HG03378 (cell line): Measurements from ENCODE around the gene MICOS13.
"Not testable (repeated sequence)": the region's sequence is repeated elsewhere in the genome, so short reads cannot be mapped to it uniquely, and the experiment has no call there.

Experiments used
- ATAC-seq: cut with Tn5 transposase; IDR thresholded peaks from one replicate; pipeline ENCODE4 v1.9.1; 2021; ENCODE audit warnings: mild to moderate bottlenecking, moderate library complexity; ENCODE audit not compliant: unreplicated experiment

The MICOS13 gene, protein sequence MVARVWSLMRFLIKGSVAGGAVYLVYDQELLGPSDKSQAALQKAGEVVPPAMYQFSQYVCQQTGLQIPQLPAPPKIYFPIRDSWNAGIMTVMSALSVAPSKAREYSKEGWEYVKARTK

DNA sequence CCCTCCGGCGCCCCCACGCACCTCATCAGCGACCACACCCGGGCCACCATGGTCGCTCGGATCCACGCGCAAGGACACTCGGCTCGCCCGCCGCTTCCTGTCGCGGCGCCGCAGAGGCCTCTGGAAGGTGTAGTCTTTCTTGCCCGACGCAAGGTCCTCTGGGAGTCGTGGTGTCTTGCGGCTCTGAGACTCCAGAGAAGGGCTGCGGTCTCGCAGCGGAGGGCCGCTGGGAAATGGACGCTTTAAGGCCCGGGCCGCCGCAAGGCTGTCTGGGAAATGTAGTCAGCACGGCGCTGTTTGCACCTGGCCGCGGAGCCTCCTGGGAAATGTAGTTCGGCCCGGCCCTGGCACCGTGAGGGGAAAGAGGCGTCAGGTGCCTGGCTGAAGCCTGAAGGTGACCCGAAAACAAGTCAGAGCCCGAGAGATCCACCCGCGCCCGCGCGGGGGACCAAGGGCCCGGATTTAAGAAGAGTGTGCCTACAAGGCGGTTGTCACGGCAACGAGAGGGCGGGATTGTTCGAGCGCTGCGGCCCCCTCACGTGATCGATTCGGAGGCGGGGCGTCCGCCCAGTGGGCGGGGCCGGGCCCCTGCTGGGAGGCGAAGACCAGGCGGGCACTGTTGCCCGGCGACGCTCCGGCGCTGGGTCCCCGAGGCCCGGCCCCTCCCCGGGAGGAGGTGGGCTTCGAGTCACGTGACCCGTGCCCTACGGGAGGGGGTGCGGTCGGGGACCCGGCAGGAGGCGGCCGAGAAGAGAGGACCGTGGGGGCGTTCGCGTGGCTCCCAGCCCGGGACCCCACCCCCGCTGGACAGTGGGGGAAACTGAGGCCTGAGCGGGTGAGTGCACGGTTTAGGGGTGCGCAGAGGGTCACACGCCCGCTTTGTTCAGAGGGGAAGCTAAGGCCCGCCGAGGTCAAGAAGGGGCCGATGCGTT is at the start of gene MICOS13, which contains the start of gene HSD11B1L:
Gene MICOS13, minus strand, starts transcription at position 80 of the 932 bp plus-strand sequence. Its CDS starts 30 bp downstream, at position 50.
Gene HSD11B1L, plus strand, starts transcription at position 591 of the 932 bp plus-strand sequence. CDS start 3,806 bp downstream, outside the sequence.
- peak; percentile 84 for ATAC-seq

DNA sequence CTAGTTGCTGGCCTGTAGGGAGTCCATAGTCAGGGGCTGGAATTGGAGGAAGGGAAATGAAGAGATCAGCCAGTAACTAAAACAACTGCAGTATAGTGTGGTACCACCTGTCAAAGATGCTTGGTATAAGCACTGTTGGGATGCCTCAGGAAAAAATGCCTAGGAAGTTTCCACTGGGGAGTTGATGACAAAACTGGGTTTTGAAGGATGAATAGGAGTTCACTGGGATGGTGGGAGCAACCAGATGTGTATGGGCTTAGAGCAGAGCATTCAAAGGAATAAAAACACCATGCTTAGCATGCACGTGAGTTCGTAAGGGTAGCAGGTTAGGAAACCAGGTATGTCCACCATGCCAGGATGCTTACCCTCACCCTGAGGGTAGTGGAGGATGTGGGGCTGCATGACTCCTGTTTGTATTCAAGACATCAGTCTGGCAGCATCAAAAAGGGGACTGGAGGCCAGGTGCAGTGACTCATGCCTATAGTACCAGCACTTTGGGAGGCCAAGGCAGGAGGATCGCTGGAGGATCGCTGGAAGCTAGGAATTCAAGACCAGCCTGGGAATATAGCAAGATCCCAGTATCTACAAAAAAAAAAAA is 47.2 kb upstream of the MICOS13 start:
- ATAC-seq: no peak

DNA sequence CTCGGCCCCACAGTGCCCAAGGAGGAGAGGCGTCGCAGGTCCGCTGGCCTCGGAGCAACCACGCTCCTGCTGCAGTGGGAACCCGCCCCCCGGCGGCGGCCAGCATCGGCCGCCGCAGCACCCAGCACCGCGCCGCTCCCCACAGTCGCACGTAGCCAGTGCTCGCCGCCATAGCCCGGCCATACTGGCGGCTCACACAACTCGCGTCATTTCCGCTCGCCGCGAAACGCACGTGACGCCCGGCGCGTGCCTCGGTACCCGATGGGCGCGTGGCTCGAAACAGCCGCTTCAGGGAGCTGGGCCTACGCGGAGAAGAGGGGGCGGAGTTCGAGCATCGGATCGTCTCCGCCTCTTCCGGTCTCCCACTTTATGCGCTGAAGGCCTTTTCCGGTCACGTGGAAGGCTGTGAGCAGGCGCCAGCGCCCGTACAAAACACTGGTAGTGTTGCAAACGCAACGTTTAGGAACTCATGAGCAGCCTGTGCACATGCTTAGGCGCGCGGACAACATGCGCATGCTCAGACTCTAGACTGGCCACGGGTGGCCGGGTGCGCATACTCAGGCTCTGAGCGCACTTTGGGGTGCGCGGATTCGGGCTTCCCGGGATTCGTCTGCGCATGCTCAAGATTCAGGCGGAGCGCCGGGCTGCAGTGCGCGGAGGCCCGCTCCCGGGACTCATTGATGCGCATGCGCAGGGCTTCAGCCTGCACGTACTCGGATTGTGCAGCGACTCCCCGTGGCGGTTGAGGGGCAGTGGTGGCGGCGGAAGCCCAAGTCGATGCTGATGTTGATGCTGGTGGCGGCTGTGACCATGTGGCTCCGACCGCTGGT is 39.9 kb upstream of the MICOS13 start, which contains the start of the genes CATSPERD and LONP1:
Gene CATSPERD, plus strand, starts transcription at position 677 of the 830 bp plus-strand sequence. Its CDS starts 101 bp downstream, at position 778.
Gene LONP1, minus strand, starts transcription at position 186 of the 830 bp plus-strand sequence. Its CDS starts 14 bp downstream, at position 172.
- ATAC-seq: peak; percentile 85

DNA sequence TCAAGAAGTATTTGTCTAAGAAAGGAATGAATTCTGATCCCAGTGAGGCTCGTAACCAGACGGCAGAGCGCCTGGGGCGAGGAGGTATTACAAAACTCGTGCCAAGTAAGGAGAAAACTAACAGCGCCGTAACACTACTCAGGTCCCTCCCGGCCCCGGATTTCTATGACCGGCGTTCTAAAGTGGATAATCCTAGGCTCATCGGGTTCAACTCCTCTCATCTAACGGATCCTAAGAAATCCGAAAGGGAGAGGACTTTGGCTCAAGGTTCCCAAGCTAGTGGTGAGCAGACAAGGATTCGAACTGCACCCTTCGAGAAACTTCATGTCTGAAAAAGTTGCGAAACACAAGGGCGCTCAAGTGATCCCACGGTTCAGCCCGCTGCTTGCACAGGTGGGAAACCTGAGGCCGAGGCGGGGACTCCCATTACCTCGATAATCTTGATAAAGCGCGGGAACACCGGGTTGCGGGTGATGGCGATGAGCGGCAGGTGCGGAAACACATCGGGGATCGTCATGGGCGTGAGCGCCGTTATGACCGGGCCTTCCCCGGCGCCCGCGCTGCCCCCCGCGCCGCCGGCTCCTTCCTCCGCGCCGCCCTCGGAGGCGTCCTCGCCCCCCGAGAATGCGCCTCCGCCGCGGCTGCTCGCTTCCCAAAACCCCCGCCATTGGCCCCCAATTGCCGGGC is 39.1 kb upstream of the MICOS13 start:
- no peak for ATAC-seq

DNA sequence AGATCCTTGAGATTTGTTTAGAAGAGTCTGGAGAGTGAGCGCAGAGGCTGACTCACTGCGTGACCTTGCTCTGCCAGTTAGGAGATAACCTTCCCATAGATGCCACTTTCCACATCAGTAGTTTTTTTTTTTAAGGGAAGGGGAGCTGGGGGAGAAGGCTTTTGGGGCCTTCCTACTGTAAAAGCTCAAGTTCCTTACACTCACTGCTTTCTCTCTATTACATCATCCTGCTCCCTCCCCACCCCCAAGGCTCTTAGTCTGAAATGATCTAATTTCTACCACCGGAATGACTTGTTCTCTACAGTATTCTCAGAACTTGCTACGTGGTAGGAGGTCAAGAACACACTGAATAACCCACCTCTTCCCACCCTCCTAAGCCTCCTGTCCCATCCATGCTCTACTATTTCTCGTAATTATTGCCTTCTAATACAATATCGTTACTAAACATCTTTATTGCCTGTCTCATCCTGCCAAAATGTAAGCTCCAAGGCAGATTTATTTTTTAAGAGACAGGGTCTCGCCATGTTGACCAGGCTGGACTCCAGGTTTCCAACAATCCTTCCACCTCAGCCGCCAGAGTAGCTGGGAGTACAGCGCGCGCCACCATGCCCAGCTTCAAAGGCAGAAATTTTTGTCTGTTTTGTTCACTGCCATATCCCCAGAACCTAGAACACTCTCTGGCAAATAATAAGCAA is 38.4 kb upstream of the MICOS13 start:
- no peak for ATAC-seq

DNA sequence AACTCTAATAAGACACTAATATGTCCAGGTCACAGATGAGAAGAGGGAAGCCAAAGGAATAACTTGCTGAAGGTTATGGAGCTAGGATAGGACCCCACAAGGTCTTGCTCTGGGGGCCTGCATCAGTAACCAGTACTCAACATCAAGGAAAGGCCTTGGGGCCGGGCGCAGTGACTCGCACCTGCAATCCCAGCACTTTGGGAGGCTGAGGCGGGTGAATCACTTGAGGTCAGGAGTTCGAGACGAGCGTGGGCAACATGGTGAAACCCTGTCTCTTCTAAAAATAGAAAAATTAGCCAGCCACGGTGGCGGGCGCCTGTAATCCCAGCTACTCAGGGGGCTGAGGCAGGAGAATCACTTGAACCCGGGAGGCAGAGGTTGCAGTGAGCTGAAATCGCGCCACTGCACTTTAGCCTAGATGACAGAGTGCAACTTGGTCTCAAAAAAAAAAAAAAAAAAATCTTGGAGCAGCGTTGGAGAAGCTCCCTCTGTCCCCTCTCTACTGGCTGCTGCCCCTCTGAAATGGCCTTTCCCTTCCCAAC is 37.8 kb upstream of the MICOS13 start:
- no peak for ATAC-seq

DNA sequence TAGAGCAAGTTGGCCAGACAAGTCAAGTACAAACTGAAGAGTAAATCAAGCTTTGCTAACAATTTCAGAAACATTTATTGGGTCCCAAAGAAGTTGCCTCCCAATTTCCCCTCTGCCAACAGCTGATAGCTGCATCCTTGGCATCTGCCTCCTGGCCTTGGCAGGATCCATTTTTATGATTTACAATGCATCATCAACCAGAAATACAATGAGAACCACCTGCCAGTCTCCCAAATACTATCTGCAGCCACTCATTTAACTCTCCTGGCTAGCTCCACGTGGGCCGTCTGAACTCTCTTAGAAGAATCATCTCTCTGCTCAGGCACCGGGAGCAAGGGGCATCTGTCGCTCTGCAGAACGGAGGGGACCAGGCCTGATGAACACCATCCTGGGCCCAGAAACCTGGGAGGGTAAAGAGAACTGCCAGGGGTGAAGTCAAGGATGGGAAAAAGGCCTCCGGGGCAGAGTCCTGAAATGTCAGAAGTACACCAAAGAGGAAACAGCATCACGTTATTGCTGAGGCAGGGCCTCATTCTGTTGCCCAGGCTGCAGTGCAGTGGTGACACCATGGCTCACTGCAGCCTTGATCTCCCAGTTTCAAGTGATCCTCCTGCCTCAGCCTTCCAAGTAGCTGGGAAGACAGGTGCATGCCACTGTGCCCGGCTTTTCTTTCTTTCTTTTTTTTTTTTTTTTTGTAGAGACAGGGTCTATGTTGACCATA is 37.1 kb upstream of the MICOS13 start:
- ATAC-seq: no peak

DNA sequence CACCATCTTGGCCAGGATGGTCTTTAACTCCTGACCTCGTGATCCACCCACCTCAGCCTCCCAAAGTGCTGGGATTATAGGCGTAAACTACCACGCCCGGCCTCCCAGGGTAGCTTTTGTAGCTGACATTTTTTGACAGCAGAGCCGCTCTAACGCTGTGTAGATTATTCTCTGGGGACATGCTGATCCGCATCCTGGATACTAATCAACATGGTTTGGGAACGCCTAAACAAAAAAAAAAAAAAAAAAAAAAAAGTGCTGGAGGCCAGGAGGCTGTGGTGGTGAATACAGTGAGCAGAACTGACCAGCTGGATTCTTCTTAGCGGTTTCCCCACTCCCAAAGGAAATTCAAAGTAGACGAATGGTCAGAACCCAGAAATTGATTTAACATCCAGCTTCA is 34.5 kb upstream of the MICOS13 start:
- ATAC-seq: no peak

DNA sequence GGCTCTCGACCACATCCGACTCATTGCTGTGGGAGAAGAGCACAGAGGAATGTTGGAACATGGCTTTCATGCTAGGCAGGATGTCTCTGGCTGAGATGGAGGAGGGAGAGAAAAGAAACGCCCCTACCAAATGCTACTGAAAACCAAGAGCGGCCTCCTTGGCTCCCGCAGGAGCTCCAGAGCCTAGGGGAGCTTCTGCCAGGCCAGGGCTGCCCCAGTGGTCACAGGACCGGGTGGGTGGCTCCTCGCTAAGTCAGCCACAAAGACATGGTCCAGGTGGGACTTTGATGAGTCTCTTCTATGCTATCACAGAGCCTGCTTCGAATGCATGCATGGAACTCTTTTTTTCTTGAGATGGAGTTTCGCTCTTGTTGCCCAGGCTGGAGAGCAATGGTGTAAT is 32.9 kb upstream of the MICOS13 start:
- ATAC-seq: no peak

DNA sequence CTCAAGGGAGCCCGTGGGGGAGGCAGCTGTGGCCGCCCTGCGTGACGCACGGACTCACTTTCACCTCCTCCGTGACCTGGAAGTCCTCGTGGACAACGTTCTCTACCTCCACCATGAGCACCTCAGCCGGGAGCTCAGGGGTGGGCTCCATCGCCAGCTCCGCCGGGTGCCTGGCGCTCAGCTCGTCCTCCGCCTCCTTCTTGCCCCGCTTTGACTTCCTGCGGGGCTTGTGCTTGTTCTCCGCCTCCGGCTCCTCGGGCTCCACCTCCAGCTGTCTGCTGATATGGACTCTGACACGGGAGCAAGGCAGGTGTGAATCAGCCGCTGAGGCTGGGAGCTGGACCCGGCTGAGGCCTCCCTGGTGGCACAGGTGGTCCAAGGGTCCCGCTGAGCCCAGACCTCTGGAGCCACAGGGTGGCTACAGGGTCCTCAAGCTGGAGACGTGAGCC is 31.4 kb upstream of the MICOS13 start:
- ATAC-seq: no peak

DNA sequence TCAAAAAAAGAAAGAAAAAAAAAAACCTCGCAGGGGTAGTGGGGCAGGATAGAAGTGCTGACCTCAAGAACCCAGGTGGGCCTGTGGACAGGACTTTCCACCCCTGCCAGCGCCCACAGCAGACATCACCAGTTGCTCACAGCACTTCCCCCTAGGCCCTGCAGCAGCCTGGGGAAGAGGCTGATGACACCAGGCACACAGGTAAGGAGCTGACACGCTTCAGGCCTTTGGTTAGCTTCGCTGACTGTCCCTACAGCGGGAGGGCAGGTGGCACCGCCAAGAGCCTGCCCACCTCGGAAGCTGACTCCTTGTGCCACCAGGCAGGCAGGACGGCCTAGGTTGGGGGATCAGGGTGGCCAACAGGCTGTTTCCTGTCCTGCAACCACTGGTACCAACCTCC is 30.7 kb upstream of the MICOS13 start:
- no peak for ATAC-seq

DNA sequence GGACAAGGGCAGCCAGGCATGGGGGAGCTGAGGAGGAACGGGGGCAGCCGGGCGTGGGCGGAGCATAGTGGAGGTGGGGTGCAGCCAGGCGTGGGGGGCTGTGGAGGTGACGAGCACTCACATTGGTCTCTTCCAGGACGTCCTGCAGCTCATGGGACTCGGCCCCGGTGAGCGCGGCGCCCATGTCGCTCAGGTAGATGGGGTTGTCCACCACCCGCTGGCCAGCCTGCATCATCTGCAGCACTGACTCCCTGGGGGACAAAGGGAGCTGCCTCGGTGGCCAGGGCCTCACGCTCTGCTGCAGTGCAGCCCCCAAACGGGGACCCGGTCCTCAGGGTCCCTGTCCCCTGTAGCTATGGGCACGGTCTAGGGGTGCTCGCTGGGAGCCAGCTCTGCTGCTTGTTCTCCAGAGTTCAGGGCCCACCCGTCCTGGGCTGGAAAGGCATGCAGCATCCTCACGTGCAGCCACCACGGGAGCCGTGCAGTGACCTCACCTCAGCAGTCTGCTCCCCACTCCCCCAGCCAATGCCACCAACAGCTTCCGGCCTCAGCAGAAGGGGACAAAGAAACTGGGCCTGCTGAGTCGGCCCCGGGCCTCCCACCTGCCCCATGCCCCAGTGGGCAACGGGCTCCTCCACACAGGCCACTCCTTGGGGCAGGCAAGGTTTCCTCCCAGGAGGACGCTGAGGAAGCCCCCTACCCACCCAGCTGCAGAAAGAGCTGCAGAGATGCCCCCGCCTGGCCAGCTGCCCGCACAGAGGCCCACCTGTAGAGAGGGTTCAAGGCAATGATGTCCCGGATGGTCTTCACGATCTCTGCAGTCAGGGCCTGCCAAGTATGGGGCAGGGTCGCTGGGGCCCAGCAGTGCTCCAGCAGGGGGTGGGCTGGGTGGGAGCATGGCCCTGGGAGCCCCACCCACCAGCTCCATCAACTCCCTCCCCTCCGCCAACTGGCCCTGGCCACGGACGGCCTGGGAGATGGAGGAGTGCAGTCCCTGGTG is 27.6 kb upstream of the MICOS13 start:
- ATAC-seq: no peak

DNA sequence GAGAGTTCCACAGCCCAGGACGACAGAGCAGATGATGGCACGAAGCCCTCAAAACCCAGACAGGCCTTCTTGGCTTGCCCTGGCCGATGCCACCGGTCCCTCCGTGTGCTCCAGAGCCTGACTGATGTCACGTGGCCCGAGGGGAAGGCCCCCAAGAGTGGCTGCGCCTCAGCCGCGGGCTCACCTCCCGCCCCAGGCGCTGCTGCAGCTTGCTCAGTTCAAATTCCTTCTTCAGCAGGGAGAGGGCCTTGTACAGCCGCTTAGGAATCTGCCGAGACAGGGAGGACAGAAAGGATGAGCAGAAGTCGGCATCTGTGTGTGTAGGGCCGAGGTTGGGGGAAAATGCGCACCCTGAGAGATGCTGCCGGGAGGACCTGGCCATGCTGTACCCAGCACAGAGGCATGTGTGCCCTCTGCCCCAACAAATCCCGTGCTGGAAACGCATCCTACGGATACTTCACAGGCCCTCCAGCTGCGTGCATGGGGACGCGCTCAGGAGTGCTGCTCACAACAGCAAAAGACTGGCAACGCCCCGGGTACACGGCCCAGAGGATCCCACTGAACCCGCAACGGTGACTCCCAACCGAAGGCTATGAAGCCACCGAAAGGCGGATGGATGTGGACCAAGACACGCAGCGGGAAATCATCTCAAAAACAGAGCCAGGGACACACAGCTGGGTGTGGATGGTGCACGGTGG is 26.7 kb upstream of the MICOS13 start:
- ATAC-seq: no peak

DNA sequence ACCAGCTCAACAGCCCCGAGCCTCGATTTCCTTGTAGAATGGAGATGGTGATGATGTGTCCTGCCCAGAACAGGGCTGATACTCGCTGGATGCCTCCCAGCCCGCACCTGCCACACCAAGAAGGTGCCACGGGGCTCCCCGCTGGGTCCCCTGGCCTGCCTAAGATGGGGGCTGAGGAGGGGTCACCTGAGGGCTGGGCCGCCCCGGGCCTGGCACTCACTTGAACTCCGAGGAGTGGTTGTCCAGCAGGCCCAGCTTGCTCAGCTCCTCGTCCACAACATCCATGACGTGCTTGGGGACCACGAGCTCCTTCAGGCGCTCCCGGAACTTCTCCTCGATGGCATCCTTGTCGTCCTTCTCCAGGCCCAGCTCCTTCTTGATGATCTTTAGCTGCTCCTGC is 25.2 kb upstream of the MICOS13 start:
- no peak for ATAC-seq

DNA sequence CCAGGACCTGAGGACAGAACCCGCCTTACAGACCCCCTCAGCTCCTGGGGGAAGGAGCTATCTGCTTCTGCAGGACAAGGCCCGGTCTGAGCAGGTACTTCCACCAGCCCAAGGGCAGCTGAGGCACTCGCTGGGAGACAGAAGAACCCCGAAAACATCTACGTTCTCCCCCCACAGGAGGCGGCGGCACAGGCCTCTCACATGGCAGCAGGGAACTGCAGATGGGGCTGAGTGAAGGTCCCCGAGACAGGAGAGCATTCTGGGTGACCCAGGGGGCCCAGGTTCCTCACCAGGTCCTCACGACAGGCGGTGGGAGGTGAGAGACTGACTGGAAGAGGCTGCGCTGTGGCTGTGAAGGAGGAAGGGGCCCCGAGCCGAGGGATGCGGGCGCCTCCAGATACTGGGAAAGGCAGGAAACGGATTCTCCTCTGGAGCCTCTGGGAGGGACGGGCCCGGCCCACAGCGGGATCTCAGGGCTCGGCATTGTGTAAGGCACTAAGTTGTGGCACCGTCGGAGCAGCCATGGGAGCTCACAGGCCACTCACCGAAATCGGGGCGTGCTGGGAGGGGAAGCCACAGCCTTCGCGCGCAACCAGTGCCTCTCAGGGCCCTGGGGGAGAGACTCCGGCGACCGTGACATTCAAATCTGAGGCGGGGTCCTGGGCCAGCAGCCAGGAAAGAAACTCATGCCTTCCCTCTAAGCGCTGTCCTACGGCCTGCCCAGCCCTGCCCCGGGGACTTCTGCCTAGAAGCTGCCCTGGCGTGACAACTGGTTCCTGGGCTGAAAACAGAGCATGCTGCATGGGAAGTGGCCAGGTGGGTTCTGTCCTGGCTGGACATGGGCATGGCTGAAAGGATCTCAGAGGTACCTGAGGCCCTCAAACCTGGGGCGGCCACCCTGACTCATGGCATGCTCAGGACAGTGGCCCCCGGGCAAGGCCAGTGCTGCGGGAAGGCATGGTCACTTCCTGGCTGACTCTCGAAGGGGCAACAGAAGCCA is 23.8 kb upstream of the MICOS13 start:
- ATAC-seq: no peak

DNA sequence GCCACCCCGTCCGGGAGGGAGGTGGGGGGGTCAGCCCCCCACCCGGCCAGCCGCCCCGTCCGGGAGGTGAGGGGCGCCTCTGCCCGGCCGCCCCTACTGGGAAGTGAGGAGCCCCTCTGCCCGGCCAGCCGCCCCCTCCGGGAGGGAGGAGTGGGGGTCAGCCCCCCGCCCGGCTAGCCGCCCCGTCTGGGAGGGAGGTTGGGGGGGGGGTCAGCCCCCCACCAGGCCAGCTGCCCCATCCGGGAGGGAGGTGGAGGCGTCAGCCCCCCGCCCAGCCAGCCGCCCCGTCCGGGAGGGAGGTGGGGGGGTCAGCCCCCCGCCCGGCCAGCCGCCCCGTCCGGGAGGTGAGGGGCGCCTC is 21.7 kb upstream of the MICOS13 start:
- ATAC-seq: not testable (repeated sequence)
